Colonic mucosa (tissue), 4 donors: ENCODE measurements around the gene JPH2. TPM values are rescaled to one million over a fixed set of nuclear protein-coding genes. Genes with fewer than 3 reads are reported as not detected.

Experiments
- DNase-seq: peaks from one replicate; pipeline ENCODE4 v3.0.0-alpha.2; 2020
- H3K27ac ChIP-seq: fragments of 200-600 bp; one replicate; pipeline ENCODE4 v1.8.0; 2021
- H3K27me3 ChIP-seq: fragments of 200-600 bp; one replicate; pipeline ENCODE4 v1.8.0; 2021
- H3K36me3 ChIP-seq: fragments of 200-600 bp; one replicate; pipeline ENCODE4 v1.8.0; 2021
- H3K4me1 ChIP-seq: fragments of 200-600 bp; one replicate; pipeline ENCODE4 v1.8.0; 2021; ENCODE audit warnings: mild to moderate bottlenecking
- H3K4me3 ChIP-seq: fragments of 200-600 bp; one replicate; pipeline ENCODE4 v1.8.0; 2021
- H3K9ac ChIP-seq, 2 donors: one replicate each; pipeline ENCODE4 v1.7.0; 2013; ENCODE audit warnings: control low read depth in 2 of 2, low read depth in 2 of 2, low read length in 2 of 2
- H3K9me3 ChIP-seq: fragments of 200-600 bp; one replicate; pipeline ENCODE4 v1.8.0; 2021
- CTCF ChIP-seq: fragments of 200-600 bp; IDR thresholded peaks from one replicate; pipeline ENCODE4 v1.8.0; 2022; ENCODE audit warnings: antibody characterized with exemption, mild to moderate bottlenecking
- intact Hi-C: fragments of 100-400 bp; cut with DNase I; formaldehyde crosslinking; loops from one replicate; pipeline ENCODE4 v1.14.1; 2022
- total RNA-seq, 2 donors: library from RNA; stranded (reverse); fragmentation: NEBNext Ultra II Directional in 1 of 2; extraction: Animal tissue kit (Norgen Biotek cat#: 25700) in 1 of 2; gene quantifications; one replicate each; pipeline ENCODE4 v1.2.1, GENCODE V29; 2021
- donor health status: healthy.
- donor health status: DM: no; HTN: no; CAD: no.
- donor health status: DM: no; HTN: no; CAD: no.

The JPH2 gene
- total RNA-seq, 2 donors from 2014 or later = 1.3 to 13.8 TPM

GRCh38 chr20:44231713-44232468 is 44.9 kb upstream of the JPH2 start:
- no peaks in the 10 kb centered on the region for H3K9me3 ChIP-seq
- no peak overlapping the region for H3K9ac ChIP-seq
- TF ChIP-seq CTCF = no peak
- H3K4me3 ChIP-seq = no peak overlapping the region
- no peaks in the 10 kb centered on the region for H3K27me3 ChIP-seq
- H3K4me1 ChIP-seq = no peaks in the 10 kb centered on the region
- no peak for DNase-seq
- no peaks in the 10 kb centered on the region for H3K36me3 ChIP-seq
- intact Hi-C loops = no loop called here
- H3K27ac ChIP-seq = no peak overlapping the region

- Histone ChIP-seq H3K4me3 (no peak overlapping the region), H3K9me3 (no peaks in the 10 kb centered on the region), H3K4me1 (no peaks in the 10 kb centered on the region), H3K36me3 (no peaks in the 10 kb centered on the region), H3K9ac (no peak overlapping the region), H3K27me3 (no peaks in the 10 kb centered on the region), H3K27ac (no peak overlapping the region)
- TF ChIP-seq CTCF = no peak
- intact Hi-C loops = no loop called here
- no peak for DNase-seq
These were observed 44.2 kb upstream of the JPH2 start for GRCh38 chr20:44231193-44231592.

GRCh38 chr20:44228465-44229258 is 41.7 kb upstream of the JPH2 start:
- Histone ChIP-seq H3K27me3 (no peaks in the 10 kb centered on the region), H3K36me3 (no peaks in the 10 kb centered on the region), H3K27ac (no peak overlapping the region), H3K9me3 (no peaks in the 10 kb centered on the region), H3K4me1 (no peaks in the 10 kb centered on the region), H3K9ac (no peak overlapping the region), H3K4me3 (no peak overlapping the region)
- TF ChIP-seq CTCF = no peak
- DNase-seq = no peak
- intact Hi-C loops = no loop called here

- DNase-seq = no peak
- H3K9me3 ChIP-seq = no peaks in the 10 kb centered on the region
- no peak overlapping the region for H3K4me3 ChIP-seq
- H3K27me3 ChIP-seq = no peaks in the 10 kb centered on the region
- H3K36me3 ChIP-seq = no peaks in the 10 kb centered on the region
- no peak overlapping the region for H3K9ac ChIP-seq
- H3K4me1 ChIP-seq = no peaks in the 10 kb centered on the region
- no peak for TF ChIP-seq CTCF
- H3K27ac ChIP-seq = no peak overlapping the region
- intact Hi-C loops = no loop called here
These were observed 37.6 kb upstream of the JPH2 start for GRCh38 chr20:44224637-44225036.

GRCh38 chr20:44223721-44224120 is 36.7 kb upstream of the JPH2 start:
- Histone ChIP-seq H3K27ac (no peak overlapping the region), H3K36me3 (no peaks in the 10 kb centered on the region), H3K9me3 (no peaks in the 10 kb centered on the region), H3K9ac (no peak overlapping the region), H3K27me3 (no peaks in the 10 kb centered on the region), H3K4me1 (no peaks in the 10 kb centered on the region), H3K4me3 (no peak overlapping the region)
- intact Hi-C loops = no loop called here
- TF ChIP-seq CTCF = no peak
- peak; percentile 73 for DNase-seq
